ENCODE results near the gene YAP1.
A peak's percentile ranks its signal among the peaks of the same experiment; 100 is the strongest.

DNA sequence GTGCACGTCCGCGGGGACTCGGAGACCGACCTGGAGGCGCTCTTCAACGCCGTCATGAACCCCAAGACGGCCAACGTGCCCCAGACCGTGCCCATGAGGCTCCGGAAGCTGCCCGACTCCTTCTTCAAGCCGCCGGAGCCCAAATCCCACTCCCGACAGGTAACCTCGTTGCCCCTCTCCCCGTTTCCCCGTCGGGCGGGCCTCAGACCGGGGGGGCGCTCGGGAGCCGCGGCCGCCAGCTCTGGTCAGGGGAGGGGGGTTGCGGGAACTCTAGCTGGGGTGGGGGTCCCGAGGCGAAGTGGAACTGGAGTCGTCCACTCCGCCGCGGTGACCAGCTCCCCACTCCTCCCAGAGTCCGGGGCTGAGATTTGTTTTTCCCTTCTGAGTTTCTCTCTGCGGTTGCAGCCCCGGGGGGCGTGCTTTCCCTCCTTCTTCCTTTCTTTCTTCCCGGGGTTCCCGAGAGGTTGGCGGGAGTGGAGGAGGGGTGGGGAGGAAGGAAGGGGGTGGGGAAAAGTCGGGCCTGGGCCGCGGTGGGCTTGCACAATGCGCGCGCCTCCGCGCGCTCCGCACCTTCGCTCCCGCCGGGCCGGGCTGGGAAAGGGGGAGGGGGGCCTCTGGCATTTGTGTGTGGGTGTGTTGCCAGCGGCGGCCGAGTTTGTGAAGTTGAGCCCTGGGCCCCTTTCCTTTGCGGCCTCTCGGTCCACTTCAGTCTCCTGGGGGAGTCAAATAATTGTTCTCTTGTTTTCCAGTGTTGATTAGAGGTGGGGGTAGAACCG, 952 bp downstream of the YAP1 start:
- TF ChIP-seq, protein P1, sequence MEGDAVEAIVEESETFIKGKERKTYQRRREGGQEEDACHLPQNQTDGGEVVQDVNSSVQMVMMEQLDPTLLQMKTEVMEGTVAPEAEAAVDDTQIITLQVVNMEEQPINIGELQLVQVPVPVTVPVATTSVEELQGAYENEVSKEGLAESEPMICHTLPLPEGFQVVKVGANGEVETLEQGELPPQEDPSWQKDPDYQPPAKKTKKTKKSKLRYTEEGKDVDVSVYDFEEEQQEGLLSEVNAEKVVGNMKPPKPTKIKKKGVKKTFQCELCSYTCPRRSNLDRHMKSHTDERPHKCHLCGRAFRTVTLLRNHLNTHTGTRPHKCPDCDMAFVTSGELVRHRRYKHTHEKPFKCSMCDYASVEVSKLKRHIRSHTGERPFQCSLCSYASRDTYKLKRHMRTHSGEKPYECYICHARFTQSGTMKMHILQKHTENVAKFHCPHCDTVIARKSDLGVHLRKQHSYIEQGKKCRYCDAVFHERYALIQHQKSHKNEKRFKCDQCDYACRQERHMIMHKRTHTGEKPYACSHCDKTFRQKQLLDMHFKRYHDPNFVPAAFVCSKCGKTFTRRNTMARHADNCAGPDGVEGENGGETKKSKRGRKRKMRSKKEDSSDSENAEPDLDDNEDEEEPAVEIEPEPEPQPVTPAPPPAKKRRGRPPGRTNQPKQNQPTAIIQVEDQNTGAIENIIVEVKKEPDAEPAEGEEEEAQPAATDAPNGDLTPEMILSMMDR (IDR thresholded peaks at IDR 0.05), result peak; percentile 29
- no peak; the same call in 2 of the 3 replicates for TF ChIP-seq SMC3 (IDR thresholded peaks at IDR 0.05)
- no peak for TF ChIP-seq PHF8 (IDR thresholded peaks at IDR 0.05; ENCODE audit: borderline replicate concordance, low read depth)
- TF ChIP-seq POLR2A (IDR thresholded peaks at IDR 0.05; ENCODE audit: low read length), result no peak
- TF ChIP-seq MAZ (IDR thresholded peaks at IDR 0.05; ENCODE audit: borderline replicate concordance, low read depth, low read length), result no peak
- TF ChIP-seq NR3C1 (IDR thresholded peaks at IDR 0.05), result no peak
- TF ChIP-seq, protein P2, sequence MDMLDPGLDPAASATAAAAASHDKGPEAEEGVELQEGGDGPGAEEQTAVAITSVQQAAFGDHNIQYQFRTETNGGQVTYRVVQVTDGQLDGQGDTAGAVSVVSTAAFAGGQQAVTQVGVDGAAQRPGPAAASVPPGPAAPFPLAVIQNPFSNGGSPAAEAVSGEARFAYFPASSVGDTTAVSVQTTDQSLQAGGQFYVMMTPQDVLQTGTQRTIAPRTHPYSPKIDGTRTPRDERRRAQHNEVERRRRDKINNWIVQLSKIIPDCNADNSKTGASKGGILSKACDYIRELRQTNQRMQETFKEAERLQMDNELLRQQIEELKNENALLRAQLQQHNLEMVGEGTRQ (IDR thresholded peaks at IDR 0.05), result no peak
